ENCODE results near the gene DUS1L.

Gene DUS1L

DNA sequence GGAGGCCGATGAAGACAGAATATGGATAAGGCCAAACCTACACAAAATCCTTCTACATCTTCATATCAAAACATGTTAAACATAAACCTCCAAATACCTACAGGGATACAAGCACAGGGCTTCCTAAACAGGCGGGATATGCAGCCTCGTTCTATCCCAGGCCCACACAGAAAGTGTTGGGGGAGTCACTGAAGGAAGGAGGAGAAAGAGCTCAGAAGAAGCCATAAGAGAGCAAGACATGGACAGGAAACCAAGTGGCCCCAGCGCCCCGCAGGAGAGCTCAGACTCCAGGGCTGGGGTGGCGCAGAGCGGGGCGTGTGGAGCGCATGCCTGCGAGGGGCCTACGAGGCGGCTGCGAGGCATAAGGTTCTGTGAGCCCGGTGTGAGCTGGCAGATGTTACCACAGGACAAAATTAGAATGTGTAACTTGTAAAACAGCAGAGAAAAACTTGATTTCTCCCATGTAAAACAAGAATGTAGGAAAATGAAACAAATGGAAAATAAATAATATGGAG is 43.4 kb upstream of the DUS1L start:
- TF ChIP-seq ARNTL (CRISPR knock-in tag; IDR thresholded peaks at IDR 0.05; ENCODE audit: borderline replicate concordance, low read depth), result no peak
- no peak for TF ChIP-seq GLIS3 (CRISPR knock-in tag; IDR thresholded peaks at IDR 0.05)
- no peak for TF ChIP-seq TCF4 (CRISPR knock-in tag; IDR thresholded peaks at IDR 0.05; ENCODE audit: borderline replicate concordance)
- no peak for TF ChIP-seq ZNF70 (CRISPR knock-in tag; IDR thresholded peaks at IDR 0.05)
- TF ChIP-seq, protein P1, sequence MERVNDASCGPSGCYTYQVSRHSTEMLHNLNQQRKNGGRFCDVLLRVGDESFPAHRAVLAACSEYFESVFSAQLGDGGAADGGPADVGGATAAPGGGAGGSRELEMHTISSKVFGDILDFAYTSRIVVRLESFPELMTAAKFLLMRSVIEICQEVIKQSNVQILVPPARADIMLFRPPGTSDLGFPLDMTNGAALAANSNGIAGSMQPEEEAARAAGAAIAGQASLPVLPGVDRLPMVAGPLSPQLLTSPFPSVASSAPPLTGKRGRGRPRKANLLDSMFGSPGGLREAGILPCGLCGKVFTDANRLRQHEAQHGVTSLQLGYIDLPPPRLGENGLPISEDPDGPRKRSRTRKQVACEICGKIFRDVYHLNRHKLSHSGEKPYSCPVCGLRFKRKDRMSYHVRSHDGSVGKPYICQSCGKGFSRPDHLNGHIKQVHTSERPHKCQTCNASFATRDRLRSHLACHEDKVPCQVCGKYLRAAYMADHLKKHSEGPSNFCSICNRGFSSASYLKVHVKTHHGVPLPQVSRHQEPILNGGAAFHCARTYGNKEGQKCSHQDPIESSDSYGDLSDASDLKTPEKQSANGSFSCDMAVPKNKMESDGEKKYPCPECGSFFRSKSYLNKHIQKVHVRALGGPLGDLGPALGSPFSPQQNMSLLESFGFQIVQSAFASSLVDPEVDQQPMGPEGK (CRISPR knock-in tag; IDR thresholded peaks at IDR 0.05; ENCODE audit: borderline replicate concordance), result no peak
- TF ChIP-seq ISL1 (CRISPR knock-in tag; IDR thresholded peaks at IDR 0.05), result no peak
- TF ChIP-seq ZC3H10 (CRISPR knock-in tag; IDR thresholded peaks at IDR 0.05), result no peak
- no peak for TF ChIP-seq ZFP3 (CRISPR knock-in tag; IDR thresholded peaks at IDR 0.05)
- TF ChIP-seq TOX (CRISPR knock-in tag; IDR thresholded peaks at IDR 0.05; ENCODE audit: borderline replicate concordance), result no peak
- ATAC-seq, result no peak

GRCh38 chr17:82108496-82108945 is 42.9 kb upstream of the DUS1L start:
- TF ChIP-seq ZFP30 (CRISPR knock-in tag; IDR thresholded peaks at IDR 0.05), result no peak
- TF ChIP-seq BACH2 (CRISPR knock-in tag; IDR thresholded peaks at IDR 0.05; ENCODE audit: borderline replicate concordance), result no peak
- TF ChIP-seq ZC3H10 (CRISPR knock-in tag; IDR thresholded peaks at IDR 0.05), result no peak
- TF ChIP-seq SNAI2 (CRISPR knock-in tag; IDR thresholded peaks at IDR 0.05), result no peak
- no peak for TF ChIP-seq ISL1 (CRISPR knock-in tag; IDR thresholded peaks at IDR 0.05)
- TF ChIP-seq CSDC2 (CRISPR knock-in tag; IDR thresholded peaks at IDR 0.05), result no peak
- TF ChIP-seq ESRRG (CRISPR knock-in tag; IDR thresholded peaks at IDR 0.05), result no peak
- no peak for TF ChIP-seq TOX (CRISPR knock-in tag; IDR thresholded peaks at IDR 0.05; ENCODE audit: borderline replicate concordance)
- TF ChIP-seq CREB5 (CRISPR knock-in tag; IDR thresholded peaks at IDR 0.05; ENCODE audit: low read depth), result no peak
- ATAC-seq, result no peak

GRCh38 chr17:82108038-82108437 is 42.4 kb upstream of the DUS1L start:
- TF ChIP-seq GLIS3 (CRISPR knock-in tag; IDR thresholded peaks at IDR 0.05) (no peak), RARB (CRISPR knock-in tag; IDR thresholded peaks at IDR 0.05) (no peak), SNAI2 (CRISPR knock-in tag; IDR thresholded peaks at IDR 0.05) (no peak), OSR1 (CRISPR knock-in tag; IDR thresholded peaks at IDR 0.05) (no peak), CREB5 (CRISPR knock-in tag; IDR thresholded peaks at IDR 0.05; ENCODE audit: low read depth) (no peak), ZFP3 (CRISPR knock-in tag; IDR thresholded peaks at IDR 0.05) (no peak), TOX (CRISPR knock-in tag; IDR thresholded peaks at IDR 0.05; ENCODE audit: borderline replicate concordance) (no peak), CSRNP3 (CRISPR knock-in tag; IDR thresholded peaks at IDR 0.05) (no peak), PPARA (CRISPR knock-in tag; IDR thresholded peaks at IDR 0.05; ENCODE audit: borderline replicate concordance) (no peak), CSDC2 (CRISPR knock-in tag; IDR thresholded peaks at IDR 0.05) (no peak)
- TF ChIP-seq, protein P2, sequence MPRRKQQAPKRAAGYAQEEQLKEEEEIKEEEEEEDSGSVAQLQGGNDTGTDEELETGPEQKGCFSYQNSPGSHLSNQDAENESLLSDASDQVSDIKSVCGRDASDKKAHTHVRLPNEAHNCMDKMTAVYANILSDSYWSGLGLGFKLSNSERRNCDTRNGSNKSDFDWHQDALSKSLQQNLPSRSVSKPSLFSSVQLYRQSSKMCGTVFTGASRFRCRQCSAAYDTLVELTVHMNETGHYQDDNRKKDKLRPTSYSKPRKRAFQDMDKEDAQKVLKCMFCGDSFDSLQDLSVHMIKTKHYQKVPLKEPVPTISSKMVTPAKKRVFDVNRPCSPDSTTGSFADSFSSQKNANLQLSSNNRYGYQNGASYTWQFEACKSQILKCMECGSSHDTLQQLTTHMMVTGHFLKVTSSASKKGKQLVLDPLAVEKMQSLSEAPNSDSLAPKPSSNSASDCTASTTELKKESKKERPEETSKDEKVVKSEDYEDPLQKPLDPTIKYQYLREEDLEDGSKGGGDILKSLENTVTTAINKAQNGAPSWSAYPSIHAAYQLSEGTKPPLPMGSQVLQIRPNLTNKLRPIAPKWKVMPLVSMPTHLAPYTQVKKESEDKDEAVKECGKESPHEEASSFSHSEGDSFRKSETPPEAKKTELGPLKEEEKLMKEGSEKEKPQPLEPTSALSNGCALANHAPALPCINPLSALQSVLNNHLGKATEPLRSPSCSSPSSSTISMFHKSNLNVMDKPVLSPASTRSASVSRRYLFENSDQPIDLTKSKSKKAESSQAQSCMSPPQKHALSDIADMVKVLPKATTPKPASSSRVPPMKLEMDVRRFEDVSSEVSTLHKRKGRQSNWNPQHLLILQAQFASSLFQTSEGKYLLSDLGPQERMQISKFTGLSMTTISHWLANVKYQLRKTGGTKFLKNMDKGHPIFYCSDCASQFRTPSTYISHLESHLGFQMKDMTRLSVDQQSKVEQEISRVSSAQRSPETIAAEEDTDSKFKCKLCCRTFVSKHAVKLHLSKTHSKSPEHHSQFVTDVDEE (CRISPR knock-in tag; IDR thresholded peaks at IDR 0.05), result no peak
- TF ChIP-seq, protein P3, sequence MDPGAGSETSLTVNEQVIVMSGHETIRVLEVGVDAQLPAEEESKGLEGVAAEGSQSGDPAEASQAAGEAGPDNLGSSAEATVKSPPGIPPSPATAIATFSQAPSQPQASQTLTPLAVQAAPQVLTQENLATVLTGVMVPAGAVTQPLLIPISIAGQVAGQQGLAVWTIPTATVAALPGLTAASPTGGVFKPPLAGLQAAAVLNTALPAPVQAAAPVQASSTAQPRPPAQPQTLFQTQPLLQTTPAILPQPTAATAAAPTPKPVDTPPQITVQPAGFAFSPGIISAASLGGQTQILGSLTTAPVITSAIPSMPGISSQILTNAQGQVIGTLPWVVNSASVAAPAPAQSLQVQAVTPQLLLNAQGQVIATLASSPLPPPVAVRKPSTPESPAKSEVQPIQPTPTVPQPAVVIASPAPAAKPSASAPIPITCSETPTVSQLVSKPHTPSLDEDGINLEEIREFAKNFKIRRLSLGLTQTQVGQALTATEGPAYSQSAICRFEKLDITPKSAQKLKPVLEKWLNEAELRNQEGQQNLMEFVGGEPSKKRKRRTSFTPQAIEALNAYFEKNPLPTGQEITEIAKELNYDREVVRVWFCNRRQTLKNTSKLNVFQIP (CRISPR knock-in tag; IDR thresholded peaks at IDR 0.05; ENCODE audit: borderline replicate concordance, low read depth), result no peak
- ATAC-seq, result no peak
